ENCODE measurements around the gene PKMYT1. TPM values are rescaled to one million over a fixed set of nuclear protein-coding genes. Genes with fewer than 3 reads are reported as not detected.

The PKMYT1 gene
- polyA plus RNA-seq, 2 of the 4 experiments (the other 2 are of a cell fraction), result 10.5 to 50.5 TPM

- TF ChIP-seq, protein P1, sequence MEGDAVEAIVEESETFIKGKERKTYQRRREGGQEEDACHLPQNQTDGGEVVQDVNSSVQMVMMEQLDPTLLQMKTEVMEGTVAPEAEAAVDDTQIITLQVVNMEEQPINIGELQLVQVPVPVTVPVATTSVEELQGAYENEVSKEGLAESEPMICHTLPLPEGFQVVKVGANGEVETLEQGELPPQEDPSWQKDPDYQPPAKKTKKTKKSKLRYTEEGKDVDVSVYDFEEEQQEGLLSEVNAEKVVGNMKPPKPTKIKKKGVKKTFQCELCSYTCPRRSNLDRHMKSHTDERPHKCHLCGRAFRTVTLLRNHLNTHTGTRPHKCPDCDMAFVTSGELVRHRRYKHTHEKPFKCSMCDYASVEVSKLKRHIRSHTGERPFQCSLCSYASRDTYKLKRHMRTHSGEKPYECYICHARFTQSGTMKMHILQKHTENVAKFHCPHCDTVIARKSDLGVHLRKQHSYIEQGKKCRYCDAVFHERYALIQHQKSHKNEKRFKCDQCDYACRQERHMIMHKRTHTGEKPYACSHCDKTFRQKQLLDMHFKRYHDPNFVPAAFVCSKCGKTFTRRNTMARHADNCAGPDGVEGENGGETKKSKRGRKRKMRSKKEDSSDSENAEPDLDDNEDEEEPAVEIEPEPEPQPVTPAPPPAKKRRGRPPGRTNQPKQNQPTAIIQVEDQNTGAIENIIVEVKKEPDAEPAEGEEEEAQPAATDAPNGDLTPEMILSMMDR (IDR thresholded peaks at IDR 0.05), result peak; percentile 21; the same call in 1 of the 3 replicates
- TF ChIP-seq TP53 (CRISPR knock-in tag; IDR thresholded peaks at IDR 0.05) (no peak), MYC (IDR thresholded peaks at IDR 0.05; ENCODE audit: borderline replicate concordance, low read length) (no peak), ZNF302 (CRISPR knock-in tag; IDR thresholded peaks at IDR 0.05) (no peak), RNF2 (IDR thresholded peaks at IDR 0.05; ENCODE audit: borderline replicate concordance, low read depth) (no peak), HOXB5 (CRISPR knock-in tag; IDR thresholded peaks at IDR 0.05) (no peak), GATA3 (IDR thresholded peaks at IDR 0.05; ENCODE audit: borderline replicate concordance) (no peak), HOXA7 (CRISPR knock-in tag; IDR thresholded peaks at IDR 0.05) (no peak), USF2 (IDR thresholded peaks at IDR 0.05) (peak; percentile 70), RFX5 (IDR thresholded peaks at IDR 0.05) (no peak), PBX3 (IDR thresholded peaks at IDR 0.05) (no peak), RAD21 (conservative IDR thresholded peaks at IDR 0.05 in 1 of 2, IDR thresholded peaks at IDR 0.05 in 1 of 2) (no peak)
- TF ChIP-seq, protein P2, sequence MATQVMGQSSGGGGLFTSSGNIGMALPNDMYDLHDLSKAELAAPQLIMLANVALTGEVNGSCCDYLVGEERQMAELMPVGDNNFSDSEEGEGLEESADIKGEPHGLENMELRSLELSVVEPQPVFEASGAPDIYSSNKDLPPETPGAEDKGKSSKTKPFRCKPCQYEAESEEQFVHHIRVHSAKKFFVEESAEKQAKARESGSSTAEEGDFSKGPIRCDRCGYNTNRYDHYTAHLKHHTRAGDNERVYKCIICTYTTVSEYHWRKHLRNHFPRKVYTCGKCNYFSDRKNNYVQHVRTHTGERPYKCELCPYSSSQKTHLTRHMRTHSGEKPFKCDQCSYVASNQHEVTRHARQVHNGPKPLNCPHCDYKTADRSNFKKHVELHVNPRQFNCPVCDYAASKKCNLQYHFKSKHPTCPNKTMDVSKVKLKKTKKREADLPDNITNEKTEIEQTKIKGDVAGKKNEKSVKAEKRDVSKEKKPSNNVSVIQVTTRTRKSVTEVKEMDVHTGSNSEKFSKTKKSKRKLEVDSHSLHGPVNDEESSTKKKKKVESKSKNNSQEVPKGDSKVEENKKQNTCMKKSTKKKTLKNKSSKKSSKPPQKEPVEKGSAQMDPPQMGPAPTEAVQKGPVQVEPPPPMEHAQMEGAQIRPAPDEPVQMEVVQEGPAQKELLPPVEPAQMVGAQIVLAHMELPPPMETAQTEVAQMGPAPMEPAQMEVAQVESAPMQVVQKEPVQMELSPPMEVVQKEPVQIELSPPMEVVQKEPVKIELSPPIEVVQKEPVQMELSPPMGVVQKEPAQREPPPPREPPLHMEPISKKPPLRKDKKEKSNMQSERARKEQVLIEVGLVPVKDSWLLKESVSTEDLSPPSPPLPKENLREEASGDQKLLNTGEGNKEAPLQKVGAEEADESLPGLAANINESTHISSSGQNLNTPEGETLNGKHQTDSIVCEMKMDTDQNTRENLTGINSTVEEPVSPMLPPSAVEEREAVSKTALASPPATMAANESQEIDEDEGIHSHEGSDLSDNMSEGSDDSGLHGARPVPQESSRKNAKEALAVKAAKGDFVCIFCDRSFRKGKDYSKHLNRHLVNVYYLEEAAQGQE (IDR thresholded peaks at IDR 0.05), result no peak
Observed at GRCh38 chr16:2963723-2964474, 16.3 kb downstream of the PKMYT1 start, which contains the start of gene KREMEN2 (continued).

DNA sequence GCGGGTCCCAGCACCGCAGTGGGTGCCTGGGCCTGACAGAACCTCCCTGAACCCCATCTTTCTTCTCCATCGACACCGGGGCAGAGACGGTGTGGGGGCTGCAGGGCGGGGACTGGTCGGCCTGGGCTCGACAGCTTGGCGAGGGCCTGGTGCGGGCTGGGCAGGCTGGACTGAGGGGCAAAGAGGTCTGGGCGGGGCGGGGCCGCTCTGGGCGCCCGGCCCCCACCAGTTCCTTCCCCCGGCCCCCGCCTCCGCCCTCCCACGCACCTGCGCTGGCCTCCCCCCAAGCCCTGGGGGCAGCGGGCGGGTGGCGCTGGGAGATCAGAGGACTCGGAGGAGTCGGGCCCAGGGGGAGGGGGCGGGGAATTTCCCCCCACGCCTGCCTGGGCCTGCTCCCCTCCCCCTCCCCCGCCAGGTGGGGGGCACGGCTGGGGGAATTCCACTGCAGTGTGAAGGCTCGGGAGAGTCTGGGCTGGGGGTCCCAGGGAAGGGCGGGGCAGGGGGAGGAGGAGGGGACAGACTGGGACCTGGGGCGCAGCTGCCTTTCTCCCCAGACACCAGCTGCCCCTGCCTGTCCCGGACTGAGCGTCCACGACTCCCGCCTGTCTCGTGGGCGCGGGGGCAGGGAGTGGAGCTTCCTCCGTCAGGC, 17.0 kb downstream of the PKMYT1 start:
- peaks cover 10% of the 10 kb centered on the region; the same call in 2 of the 3 replicates for H3K4me1 ChIP-seq
- no peaks in the 10 kb centered on the region for H3K9me3 ChIP-seq
- FAIRE-seq (no peak), DNase-seq (ENCODE audit: low read depth in 1 of 2, low spot score in 1 of 2) (no peak), ATAC-seq (no peak; a peak in 1 of 6 replicates)
- POLR2A ChIA-PET, result no interaction called here
- CTCF ChIA-PET, result interaction anchor here (1.1 to 8.1 kb wide), 13 partner anchors 8 to 87 kb away, joined by 3 to 97 read pairs (median 8); partner anchors contain the start of gene PKMYT1
- H3K27ac ChIP-seq, result peak overlapping the region; percentile 57 to 78
- H3K4me3 ChIP-seq, result peak overlapping the region; percentile 51
- 47% methylated on average over 10 of the region's 40 CpGs for WGBS (ENCODE audit: missing lambda C conversion rate)
- peak overlapping the region; percentile 100 for H3K4me2 ChIP-seq
- no peak for TF ChIP-seq EP300 (IDR thresholded peaks at IDR 0.05)
- TF ChIP-seq, protein P3, sequence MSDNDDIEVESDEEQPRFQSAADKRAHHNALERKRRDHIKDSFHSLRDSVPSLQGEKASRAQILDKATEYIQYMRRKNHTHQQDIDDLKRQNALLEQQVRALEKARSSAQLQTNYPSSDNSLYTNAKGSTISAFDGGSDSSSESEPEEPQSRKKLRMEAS (IDR thresholded peaks at IDR 0.05), result no peak
- TF ChIP-seq PHF8 (IDR thresholded peaks at IDR 0.05; ENCODE audit: borderline replicate concordance, low read depth), result no peak
- TF ChIP-seq ZNF302 (CRISPR knock-in tag; IDR thresholded peaks at IDR 0.05), result no peak
- TF ChIP-seq RFX5 (IDR thresholded peaks at IDR 0.05), result no peak
- no peak for TF ChIP-seq EHMT2 (IDR thresholded peaks at IDR 0.05; ENCODE audit: low read depth)
- TF ChIP-seq HMGXB4 (CRISPR knock-in tag; IDR thresholded peaks at IDR 0.05; ENCODE audit: borderline replicate concordance), result no peak
- TF ChIP-seq NFE2L2 (conservative IDR thresholded peaks at IDR 0.05; ENCODE audit: low read length), result no peak
- no peak for TF ChIP-seq HEYL (CRISPR knock-in tag; IDR thresholded peaks at IDR 0.05)
- no peak for TF ChIP-seq RCOR1 (IDR thresholded peaks at IDR 0.05; ENCODE audit: low read depth, low read length)
- no peak for TF ChIP-seq USF2 (IDR thresholded peaks at IDR 0.05)
- TF ChIP-seq EHF (CRISPR knock-in tag; IDR thresholded peaks at IDR 0.05), result no peak

Data from A549 (cell line).